Transverse colon (tissue), 4 donors: ENCODE measurements around the gene FNDC3B. TPM values are rescaled to one million over a fixed set of nuclear protein-coding genes. Genes with fewer than 3 reads are reported as not detected.

Experiments used
- DNase-seq: peaks from one replicate; pipeline ENCODE4 v3.0.0-alpha.2; 2019
- H3K27ac ChIP-seq, 4 donors: fragments of 200-600 bp; sonication (generic); 2 replicates each; pipeline ENCODE4 v1.5.1; 2016 to 2018; ENCODE audit warnings: inconsistent platforms in 4 of 4
- H3K27me3 ChIP-seq: fragments of 200-600 bp; sonication (generic); 2 replicates; pipeline ENCODE4 v1.5.1; 2017; ENCODE audit warnings: inconsistent platforms
- H3K36me3 ChIP-seq, 4 donors: fragments of 200-600 bp; sonication (generic); 2 replicates each; pipeline ENCODE4 v1.5.1; 2017 to 2019; ENCODE audit warnings: inconsistent platforms in 4 of 4
- H3K4me1 ChIP-seq, 4 donors: fragments of 200-600 bp; sonication (generic); 2 replicates each; pipeline ENCODE4 v1.5.1; 2017 to 2020; ENCODE audit warnings: inconsistent platforms in 4 of 4
- H3K4me3 ChIP-seq, 4 donors: fragments of 200-600 bp; sonication (generic); 1 replicate in 1 of 4; 2 replicates in 3 of 4; pipeline versions ENCODE4 v1.5.1 to v1.6.1; 2017 to 2019; ENCODE audit warnings: inconsistent platforms in 4 of 4
- H3K9me3 ChIP-seq, 2 donors: fragments of 200-600 bp; sonication (generic); 2 replicates each; pipeline ENCODE4 v1.5.1; 2017 to 2019; ENCODE audit warnings: inconsistent platforms in 2 of 2
- CTCF ChIP-seq, 5 experiments: fragments of 200-600 bp in 3 of 5; fragments of 450-650 bp in 2 of 5; sonication (generic) in 3 of 5; IDR thresholded peaks; 1 replicate in 2 of 5; 2 replicates in 3 of 5; pipeline ENCODE4 v1.5.1; 2016 to 2017; ENCODE audit warnings: antibody characterized with exemption in 5 of 5, inconsistent platforms in 3 of 5, mild to moderate bottlenecking in 2 of 5, moderate library complexity in 1 of 5
- EP300 ChIP-seq: sonication (generic); formaldehyde crosslinking; IDR thresholded peaks from one replicate; pipeline ENCODE4 v1.6.1; 2017; ENCODE audit warnings: antibody characterized with exemption, low read depth
- POLR2A ChIP-seq: fragments of 450-650 bp; IDR thresholded peaks from one replicate; pipeline ENCODE4 v1.6.1; 2016; ENCODE audit warnings: antibody characterized with exemption, mild to moderate bottlenecking, moderate library complexity
- POLR2AphosphoS5 ChIP-seq, 3 donors: sonication (generic); formaldehyde crosslinking; IDR thresholded peaks; one replicate each; pipeline ENCODE4 v1.6.1; 2016; ENCODE audit warnings: antibody characterized with exemption in 3 of 3
- WGBS, 2 donors: methylation state at CpG; one replicate each; pipeline ENCODE4 v1.1.5; 2018; ENCODE audit warnings: low coverage in 1 of 2; 5-methylcytosine and 5-hydroxymethylcytosine counted together
- in situ Hi-C, 4 donors: fragments of 200-750 bp; cut with MboI; loops; one replicate each; pipeline versions ENCODE4 v1.15.0 to v1.15.1; 2017; ENCODE audit warnings: low sequenced_read_pairs in 3 of 4, low pct_ligation_motif_present in 1 of 4, low pct_unique_long_range_greater_than_20kb in 1 of 4
- intact Hi-C: fragments of 100-400 bp; cut with DNase I; formaldehyde crosslinking; loops from one replicate; pipeline ENCODE4 v1.15.1; 2023; ENCODE audit warnings: low total_unique reads
- total RNA-seq, 4 donors: library from RNA; depleted of rRNA; stranded (reverse); fragments of >200 nt; gene quantifications; one replicate each; pipeline ENCODE4 v1.1.0, GENCODE V29; 2016

FNDC3B gene
- total RNA-seq, 4 donors from 2014 or later = 28.5 to 85.7 (median 44.5) TPM

GRCh38 chr3:172142051-172142863 lies 102.9 kb downstream of the FNDC3B start:
- WGBS, 2 donors = 69% methylated on average over 8 of the region's 8 CpGs
- no peak for DNase-seq
- H3K4me3 ChIP-seq = no peak overlapping the region
- no peaks in the 10 kb centered on the region for H3K36me3 ChIP-seq
- peaks cover 46 to 73% (median 50%) of the 10 kb centered on the region in 4 donors for H3K4me1 ChIP-seq
- in situ Hi-C loops (no loop called here), intact Hi-C loops (no loop called here)
- no peak for TF ChIP-seq POLR2A
- TF ChIP-seq POLR2AphosphoS5 (IDR thresholded peaks at IDR 0.05) = no peak
- no peak for TF ChIP-seq CTCF (IDR thresholded peaks at IDR 0.05)
- TF ChIP-seq EP300 = no peak
- H3K27me3 ChIP-seq = no peaks in the 10 kb centered on the region
- H3K9me3 ChIP-seq = no peaks in the 10 kb centered on the region
- H3K27ac ChIP-seq = peak overlapping the region; percentile 72 to 77 (median 76)

- intact Hi-C loops = no loop called here
Observed at GRCh38 chr3:172142864-172143451, 103.6 kb downstream of the FNDC3B start.

GRCh38 chr3:172143739-172144497 lies 104.5 kb downstream of the FNDC3B start:
- WGBS, 2 donors = 92 to 93% methylated on average over 6 to 14 of the region's 14 CpGs
- H3K9me3 ChIP-seq = no peaks in the 10 kb centered on the region
- no peaks in the 10 kb centered on the region for H3K36me3 ChIP-seq
- no peaks in the 10 kb centered on the region for H3K27me3 ChIP-seq
- intact Hi-C loops (no loop called here), in situ Hi-C loops (no loop called here)
- H3K4me1 ChIP-seq = peaks cover 31 to 68% (median 34%) of the 10 kb centered on the region in 4 donors
- H3K4me3 ChIP-seq = no peak overlapping the region
- TF ChIP-seq POLR2AphosphoS5 (IDR thresholded peaks at IDR 0.05) = no peak
- TF ChIP-seq CTCF (IDR thresholded peaks at IDR 0.05) = no peak
- no peak for DNase-seq
- no peak overlapping the region for H3K27ac ChIP-seq

More at GRCh38 chr3:172142864-172143451, 103.6 kb downstream of the FNDC3B start:
- in situ Hi-C loops = no loop called here
- DNase-seq = no peak
- H3K27ac ChIP-seq = peak overlapping the region; percentile 72 to 77 (median 76)
- H3K4me1 ChIP-seq = peaks cover 39 to 70% (median 43%) of the 10 kb centered on the region in 4 donors
- TF ChIP-seq POLR2AphosphoS5 (IDR thresholded peaks at IDR 0.05) = no peak
- no peak for TF ChIP-seq CTCF (IDR thresholded peaks at IDR 0.05)
- no peak for TF ChIP-seq POLR2A
- no peak for TF ChIP-seq EP300
- 90 to 100% methylated on average over 2 of the region's 2 CpGs for WGBS, 2 donors
- no peaks in the 10 kb centered on the region for H3K9me3 ChIP-seq
- H3K36me3 ChIP-seq = no peaks in the 10 kb centered on the region
- no peaks in the 10 kb centered on the region for H3K27me3 ChIP-seq
- no peak overlapping the region for H3K4me3 ChIP-seq

GRCh38 chr3:172144601-172145000 lies 105.2 kb downstream of the FNDC3B start:
- WGBS, 2 donors = 60 to 75% methylated on average over 1 of the region's 1 CpG
- in situ Hi-C loops = no loop called here
- Histone ChIP-seq H3K9me3 (no peaks in the 10 kb centered on the region), H3K4me3 (no peak overlapping the region), H3K4me1 (peaks cover 27 to 61% (median 29%) of the 10 kb centered on the region in 4 donors), H3K36me3 (no peaks in the 10 kb centered on the region), H3K27ac (peak overlapping the region in 2 of 4 donors; percentile 5 to 37), H3K27me3 (no peaks in the 10 kb centered on the region)
- no peak for DNase-seq
- intact Hi-C loops = no loop called here
- TF ChIP-seq POLR2A = no peak
- no peak for TF ChIP-seq EP300
- TF ChIP-seq POLR2AphosphoS5 (IDR thresholded peaks at IDR 0.05) = no peak
- no peak for TF ChIP-seq CTCF (IDR thresholded peaks at IDR 0.05)
